Fibroblast of lung (primary cell): ENCODE results near the gene WBP4. TPM values are rescaled to one million over a fixed set of nuclear protein-coding genes. Genes with fewer than 3 reads are reported as not detected.
"Not testable (repeated sequence)": the region's sequence is repeated elsewhere in the genome, so short reads cannot be mapped to it uniquely, and the experiment has no call there.

ENCODE experiments used
- DNase-seq, 2 donors: peaks; one replicate each; pipeline versions ENCODE4 v3.0.0 to v3.0.0-alpha.2; 2010; ENCODE audit warnings: low read depth in 2 of 2
- H2AFZ ChIP-seq: 2 replicates; pipeline ENCODE4 v1.5.1; 2012; ENCODE audit warnings: low read length, control low read depth, inconsistent platforms
- H3K27ac ChIP-seq: 2 replicates; pipeline ENCODE4 v1.5.1; 2011; ENCODE audit warnings: low read length, control low read depth; ENCODE audit not compliant: insufficient read depth
- H3K27me3 ChIP-seq: 2 replicates; pipeline ENCODE4 v1.5.1; 2011; ENCODE audit warnings: mild to moderate bottlenecking, low read length; ENCODE audit not compliant: control insufficient read depth, insufficient read depth
- H3K36me3 ChIP-seq: 2 replicates; pipeline ENCODE4 v1.5.1; 2011; ENCODE audit warnings: low read length; ENCODE audit not compliant: control insufficient read depth, insufficient read depth
- H3K4me1 ChIP-seq: 2 replicates; pipeline ENCODE4 v1.5.1; 2011; ENCODE audit warnings: low read length; ENCODE audit not compliant: control insufficient read depth, insufficient read depth; ENCODE audit errors: extremely low read depth
- H3K4me2 ChIP-seq: 2 replicates; pipeline ENCODE4 v1.5.1; 2011; ENCODE audit warnings: low read length, control low read depth; ENCODE audit not compliant: insufficient read depth; ENCODE audit errors: extremely low read depth
- H3K4me3 ChIP-seq, 4 experiments: fragments of 200-600 bp in 1 of 4; sonication (generic) in 1 of 4; replicated peaks in 1 of 4; 2 replicates each; pipeline ENCODE4 v1.5.1; 2011 to 2016; ENCODE audit warnings: low read length in 4 of 4, low read depth in 3 of 4, mild to moderate bottlenecking in 3 of 4, control low read depth in 2 of 4, inconsistent platforms in 1 of 4, mixed read lengths in 1 of 4; ENCODE audit not compliant: insufficient read depth in 1 of 4; ENCODE audit errors: control extremely low read depth in 1 of 4
- H3K79me2 ChIP-seq: 2 replicates; pipeline ENCODE4 v1.5.1; 2012; ENCODE audit warnings: mild to moderate bottlenecking, low read length, inconsistent platforms; ENCODE audit not compliant: control insufficient read depth, insufficient read depth
- H3K9ac ChIP-seq: 2 replicates; pipeline ENCODE4 v1.5.1; 2011; ENCODE audit warnings: mild to moderate bottlenecking, low read length, control low read depth; ENCODE audit not compliant: insufficient read depth
- H3K9me3 ChIP-seq: 2 replicates; pipeline ENCODE4 v1.5.1; 2012; ENCODE audit warnings: low read depth, low read length; ENCODE audit not compliant: control insufficient read depth, insufficient read depth
- H4K20me1 ChIP-seq: 2 replicates; pipeline ENCODE4 v1.5.1; 2011; ENCODE audit warnings: low read length; ENCODE audit not compliant: control insufficient read depth, insufficient read depth; ENCODE audit errors: extremely low read depth
- EZH2 ChIP-seq: IDR thresholded peaks from 2 replicates; pipeline ENCODE4 v1.5.1; 2012; ENCODE audit warnings: low read length, control low read depth, mild to moderate bottlenecking; ENCODE audit errors: missing control alignments
- polyA plus RNA-seq, 2 donors: library from polyadenylated mRNA; depleted of rRNA in 1 of 2; stranded (reverse) in 1 of 2; unstranded in 1 of 2; fragments of >200 nt; gene quantifications; 2 replicates each; pipeline ENCODE4 v1.2.1, GENCODE V29; 2011 to 2012; ENCODE audit warnings: missing spikeins in 1 of 2
- total RNA-seq: library from RNA; depleted of rRNA; stranded (reverse); fragments of >200 nt; gene quantifications from 2 replicates; pipeline ENCODE4 v1.2.1, GENCODE V29; 2014
- TF ChIP-seq, protein P1 (sequence below), 2 donors: IDR thresholded peaks in 1 of 2; conservative IDR thresholded peaks in 1 of 2; 1 replicate in 1 of 2; 2 replicates in 1 of 2; pipeline ENCODE4 v1.5.1; 2011 to 2012; ENCODE audit warnings: low read length in 2 of 2, control low read depth in 1 of 2, inconsistent platforms in 1 of 2, low read depth in 1 of 2, mild to moderate bottlenecking in 1 of 2

WBP4 gene
- total and polyA plus RNA-seq, 2 donors (not counting 1 experiment from before 2014, with no cell fraction given) = 13.7 to 17.7 TPM

DNA sequence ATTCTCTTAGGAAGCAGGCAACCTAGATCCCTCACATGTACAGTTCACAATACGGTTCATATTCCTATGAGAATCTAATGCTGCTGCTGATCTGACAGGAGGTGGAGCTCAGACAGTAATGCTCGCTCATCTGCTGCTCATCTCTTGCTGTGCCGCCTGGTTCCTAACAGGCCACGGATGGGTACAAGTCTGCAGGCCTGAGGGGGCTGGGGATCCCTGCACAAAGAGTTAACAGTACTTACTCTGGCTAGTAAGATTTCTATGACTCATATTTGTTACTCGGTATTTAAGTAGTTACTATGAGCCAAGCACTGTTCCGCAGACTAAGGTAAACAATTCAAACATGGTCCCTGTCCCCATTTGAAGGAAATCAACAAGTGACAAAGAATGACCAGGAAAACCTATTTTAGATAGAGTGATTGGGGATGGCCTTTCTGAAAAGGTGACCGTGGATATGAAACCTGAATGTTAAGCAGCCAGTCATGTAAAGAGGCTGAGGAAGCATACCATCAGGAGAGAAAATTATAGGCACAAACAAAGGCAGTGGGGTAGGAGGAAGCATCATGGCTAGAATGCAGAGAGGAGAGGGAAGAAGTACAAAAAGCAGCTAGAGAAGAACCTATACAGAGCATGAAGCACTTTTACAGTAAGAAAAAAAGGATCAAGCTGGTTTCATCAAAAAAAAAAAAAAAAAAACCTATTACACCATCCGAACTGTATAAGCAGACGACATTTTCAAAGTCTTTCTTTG is 20.6 kb upstream of the WBP4 start:
- peaks cover 2% of the 10 kb centered on the region for H3K79me2 ChIP-seq
- no peak overlapping the region for H3K9ac ChIP-seq
- no peak overlapping the region for H3K4me3 ChIP-seq
- no peak overlapping the region for H3K4me2 ChIP-seq
- TF ChIP-seq EZH2 = no peak
- TF ChIP-seq, protein P1, sequence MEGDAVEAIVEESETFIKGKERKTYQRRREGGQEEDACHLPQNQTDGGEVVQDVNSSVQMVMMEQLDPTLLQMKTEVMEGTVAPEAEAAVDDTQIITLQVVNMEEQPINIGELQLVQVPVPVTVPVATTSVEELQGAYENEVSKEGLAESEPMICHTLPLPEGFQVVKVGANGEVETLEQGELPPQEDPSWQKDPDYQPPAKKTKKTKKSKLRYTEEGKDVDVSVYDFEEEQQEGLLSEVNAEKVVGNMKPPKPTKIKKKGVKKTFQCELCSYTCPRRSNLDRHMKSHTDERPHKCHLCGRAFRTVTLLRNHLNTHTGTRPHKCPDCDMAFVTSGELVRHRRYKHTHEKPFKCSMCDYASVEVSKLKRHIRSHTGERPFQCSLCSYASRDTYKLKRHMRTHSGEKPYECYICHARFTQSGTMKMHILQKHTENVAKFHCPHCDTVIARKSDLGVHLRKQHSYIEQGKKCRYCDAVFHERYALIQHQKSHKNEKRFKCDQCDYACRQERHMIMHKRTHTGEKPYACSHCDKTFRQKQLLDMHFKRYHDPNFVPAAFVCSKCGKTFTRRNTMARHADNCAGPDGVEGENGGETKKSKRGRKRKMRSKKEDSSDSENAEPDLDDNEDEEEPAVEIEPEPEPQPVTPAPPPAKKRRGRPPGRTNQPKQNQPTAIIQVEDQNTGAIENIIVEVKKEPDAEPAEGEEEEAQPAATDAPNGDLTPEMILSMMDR (conservative IDR thresholded peaks at IDR 0.05 in 1 of 2, IDR thresholded peaks at IDR 0.05 in 1 of 2; ENCODE audit: low read depth in 1 of 2, low read length in 2 of 2) = no peak
- H3K27ac ChIP-seq = no peak overlapping the region
- no peak overlapping the region for H2AFZ ChIP-seq
- no peaks in the 10 kb centered on the region for H3K4me1 ChIP-seq
- H3K27me3 ChIP-seq = no peaks in the 10 kb centered on the region
- H3K36me3 ChIP-seq = no peaks in the 10 kb centered on the region
- H3K9me3 ChIP-seq = no peaks in the 10 kb centered on the region
- DNase-seq = peak in 1 of 2 donors; percentile 16
- H4K20me1 ChIP-seq = peaks cover 2% of the 10 kb centered on the region

DNA sequence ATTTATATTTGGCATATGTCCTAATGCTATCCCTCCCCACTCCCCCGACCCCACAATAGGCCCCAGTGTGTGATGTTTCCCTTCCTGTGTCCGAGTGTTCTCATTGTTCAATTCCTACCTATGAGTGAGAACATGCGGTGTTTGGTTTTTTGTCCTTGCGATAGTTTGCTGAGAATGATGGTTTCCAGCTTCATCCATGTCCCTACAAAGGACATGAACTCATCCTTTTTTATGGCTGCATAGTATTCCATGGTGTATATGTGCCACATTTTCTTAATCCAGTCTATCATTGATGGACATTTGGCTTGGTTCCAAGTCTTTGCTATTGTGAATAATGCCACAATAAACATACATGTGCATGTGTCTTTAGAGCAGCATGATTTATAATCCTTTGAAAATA is 18.9 kb upstream of the WBP4 start:
- H3K4me1 ChIP-seq, H3K27ac ChIP-seq, H3K4me3 ChIP-seq, H2AFZ ChIP-seq, H3K9ac ChIP-seq, H3K27me3 ChIP-seq, H4K20me1 ChIP-seq, DNase-seq, H3K9me3 ChIP-seq, H3K79me2 ChIP-seq, H3K36me3 ChIP-seq, H3K4me2 ChIP-seq: not testable (repeated sequence)

DNA sequence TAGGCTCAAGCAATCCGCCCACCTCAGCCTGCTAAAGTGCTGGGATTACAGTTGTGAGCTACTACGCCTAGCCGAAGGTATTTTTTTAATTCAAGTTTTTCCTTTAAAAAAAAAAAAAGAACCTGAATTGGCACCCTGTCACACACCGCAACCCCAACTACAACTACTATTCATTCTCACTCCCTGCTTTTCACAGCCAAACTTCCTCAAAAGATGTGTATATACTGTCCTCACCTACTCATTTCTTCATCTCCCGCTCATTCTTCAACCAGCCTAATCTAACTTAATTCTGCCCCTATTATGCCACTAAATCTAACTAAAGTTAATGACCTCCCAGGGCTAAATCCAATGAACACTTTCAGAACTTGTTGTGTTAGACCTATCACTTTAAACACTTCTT is 12.7 kb upstream of the WBP4 start:
- TF ChIP-seq, protein P1 (conservative IDR thresholded peaks at IDR 0.05 in 1 of 2, IDR thresholded peaks at IDR 0.05 in 1 of 2; ENCODE audit: low read depth in 1 of 2, low read length in 2 of 2) = no peak
- no peak for TF ChIP-seq EZH2
- peaks cover 37% of the 10 kb centered on the region for H3K79me2 ChIP-seq

More for the DNA sequence above, 12.7 kb upstream of the WBP4 start:
- H3K4me3 ChIP-seq = no peak overlapping the region
- no peaks in the 10 kb centered on the region for H3K27me3 ChIP-seq
- no peaks in the 10 kb centered on the region for H3K9me3 ChIP-seq
- H3K9ac ChIP-seq = no peak overlapping the region
- no peak overlapping the region for H3K27ac ChIP-seq
- no peaks in the 10 kb centered on the region for H3K36me3 ChIP-seq
- no peak overlapping the region for H2AFZ ChIP-seq
- no peak overlapping the region for H3K4me2 ChIP-seq
- DNase-seq = no peak
- no peaks in the 10 kb centered on the region for H4K20me1 ChIP-seq
- H3K4me1 ChIP-seq = peaks cover 3% of the 10 kb centered on the region
